HG03039 (cell line): ENCODE measurements around the gene G6PD.

ENCODE experiments used
- ATAC-seq: cut with Tn5 transposase; IDR thresholded peaks from one replicate; pipeline ENCODE4 v1.9.1; 2021; ENCODE audit warnings: mild to moderate bottlenecking, moderate library complexity; ENCODE audit not compliant: unreplicated experiment

G6PD gene

GRCh38 chrX:154488336-154489075 is 58.1 kb downstream of the G6PD start:
- ATAC-seq = no peak

- no peak for ATAC-seq
Observed at GRCh38 chrX:154487518-154488290, 58.9 kb downstream of the G6PD start.

- no peak for ATAC-seq
Observed at GRCh38 chrX:154486396-154487207, 60.0 kb downstream of the G6PD start, which contains the start of gene UBL4A. Gene UBL4A (minus strand): TSS chrX:154486615. CDS start chrX:154486584, 31 bp downstream.

GRCh38 chrX:154486052-154486395 is 60.6 kb downstream of the G6PD start:
- no peak for ATAC-seq

- ATAC-seq = no peak
Observed at GRCh38 chrX:154485150-154486051, 61.2 kb downstream of the G6PD start.

GRCh38 chrX:154484255-154485149 is 62.1 kb downstream of the G6PD start:
- no peak for ATAC-seq

- ATAC-seq = no peak
Observed at GRCh38 chrX:154483325-154483724, 63.3 kb downstream of the G6PD start.

- ATAC-seq = no peak
Observed at GRCh38 chrX:154482786-154483185, 63.9 kb downstream of the G6PD start.

GRCh38 chrX:154481911-154482601 is 64.6 kb downstream of the G6PD start:
- ATAC-seq = no peak
